ENCODE measurements around the gene TUB.

Gene TUB

GRCh38 chr11:8080674-8081590 is at the start of gene TUB:
TSS of gene TUB (plus strand) at chr11:8081211. CDS start at chr11:8081511, 300 bp downstream.
- no peak for DNase-seq

GRCh38 chr11:8031248-8032115 is 49.5 kb upstream of the TUB start:
- ATAC-seq (no peak), DNase-seq (no peak)

More at GRCh38 chr11:8080674-8081590, at the start of gene TUB:
- peak; percentile 33 for ATAC-seq

- DNase-seq (no peak), ATAC-seq (no peak)
Observed at GRCh38 chr11:8032122-8032521, 48.9 kb upstream of the TUB start.

GRCh38 chr11:8032576-8033304 is 48.3 kb upstream of the TUB start:
- ATAC-seq: no peak

GRCh38 chr11:8033305-8034105 is 47.5 kb upstream of the TUB start:
- peak; percentile 62 for DNase-seq

More at GRCh38 chr11:8032576-8033304, 48.3 kb upstream of the TUB start:
- no peak for DNase-seq

GRCh38 chr11:8034106-8034585 is 46.9 kb upstream of the TUB start:
- no peak for ATAC-seq

More at GRCh38 chr11:8033305-8034105, 47.5 kb upstream of the TUB start:
- ATAC-seq: peak; percentile 73

GRCh38 chr11:8034604-8035190 is 46.3 kb upstream of the TUB start:
- ATAC-seq (no peak), DNase-seq (no peak)

More at GRCh38 chr11:8034106-8034585, 46.9 kb upstream of the TUB start:
- DNase-seq: no peak

- ATAC-seq (no peak), DNase-seq (no peak)
Observed at GRCh38 chr11:8035200-8035855, 45.7 kb upstream of the TUB start.

- ATAC-seq (no peak), DNase-seq (no peak)
Observed at GRCh38 chr11:8036002-8036802, 44.8 kb upstream of the TUB start.

GRCh38 chr11:8036986-8037385 is 44.0 kb upstream of the TUB start:
- no peak for ATAC-seq
- no peak for DNase-seq

GRCh38 chr11:8038393-8038792 is 42.6 kb upstream of the TUB start:
- no peak for ATAC-seq
- DNase-seq: no peak

GRCh38 chr11:8038811-8039529 is 42.0 kb upstream of the TUB start:
- no peak for DNase-seq
- no peak for ATAC-seq

GRCh38 chr11:8039530-8040260 is 41.3 kb upstream of the TUB start:
- no peak for DNase-seq
- no peak for ATAC-seq

- no peak for ATAC-seq
- no peak for DNase-seq
Observed at GRCh38 chr11:8040261-8040920, 40.6 kb upstream of the TUB start.

- no peak for DNase-seq
Observed at GRCh38 chr11:8040921-8041285, 40.1 kb upstream of the TUB start.

GRCh38 chr11:8041576-8041975 is 39.4 kb upstream of the TUB start:
- DNase-seq (no peak), ATAC-seq (no peak)

More at GRCh38 chr11:8040921-8041285, 40.1 kb upstream of the TUB start:
- ATAC-seq: no peak

- ATAC-seq (no peak), DNase-seq (no peak)
Observed at GRCh38 chr11:8043756-8044155, 37.3 kb upstream of the TUB start.

Data from stimulated activated naive CD8-positive, alpha-beta T cell treated with anti-CD3 and anti-CD28 coated beads, Interleukin-15, Interleukin-2, amounts not matched to agents 100 U/mL and 50 U/mL, for 24 hours (primary cell).